Left lobe of liver (tissue), 2 donors: ENCODE results near the gene MYOF. TPM values are rescaled to one million over a fixed set of nuclear protein-coding genes. Genes with fewer than 3 reads are reported as not detected.

Experiments
- ATAC-seq: fragments of 200-7000 bp; cut with Tn5 transposase; one replicate; pipeline ENCODE4 v1.9.1; 2020; ENCODE audit warnings: mild to moderate bottlenecking, moderate library complexity
- DNase-seq: peaks from one replicate; pipeline ENCODE4 v3.0.0-alpha.2; 2020; ENCODE audit warnings: low spot score
- total RNA-seq: library from RNA; stranded (reverse); gene quantifications from one replicate; pipeline ENCODE4 v1.2.1, GENCODE V29; 2021
- donor health status: DM: no; HTN: no; CAD: no; lungs with moderate emphysema.
- donor health status: DM: no; HTN: yes; CAD: no.

The MYOF gene
- total RNA-seq, 1 donor from 2014 or later: 3.2 TPM

DNA sequence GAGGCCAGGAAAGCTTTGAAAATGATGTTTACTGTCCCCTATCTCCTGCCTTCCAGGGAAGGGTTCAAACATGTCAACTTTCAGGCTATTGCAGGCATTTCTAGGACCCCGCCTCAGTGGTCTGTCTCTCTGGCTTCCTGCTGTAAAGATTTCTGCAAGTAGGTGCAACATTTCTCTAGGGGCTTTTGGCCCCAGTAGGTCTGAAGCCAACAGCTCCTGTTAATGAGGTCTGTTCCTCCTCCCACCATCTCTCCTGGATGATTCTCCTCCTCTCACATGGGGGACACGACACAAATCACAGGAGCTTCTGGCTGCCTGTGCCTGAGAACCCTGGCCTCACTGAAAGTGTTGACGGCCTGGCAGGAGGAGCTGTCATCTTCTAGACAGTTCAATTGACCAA lies 214.1 kb downstream of the MYOF start:
- no peak for DNase-seq
- ATAC-seq: no peak

DNA sequence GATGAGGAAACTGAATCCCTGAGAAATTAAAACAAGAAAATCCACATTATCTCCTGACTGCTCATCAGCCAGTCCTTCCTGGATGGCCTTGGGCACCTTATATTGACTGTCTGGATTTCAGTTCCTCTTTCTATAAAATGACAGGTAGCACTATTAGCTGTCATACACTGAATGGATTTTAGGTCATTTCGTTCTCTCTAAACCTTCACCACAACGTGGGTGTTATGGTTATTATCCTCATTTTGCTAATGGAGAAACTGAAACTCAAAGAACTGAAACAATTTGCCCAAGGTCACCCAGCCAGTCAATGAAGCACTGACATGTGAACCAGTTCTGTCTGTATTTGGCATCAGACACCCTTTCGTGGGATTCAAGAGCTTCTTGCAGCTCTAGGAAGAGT lies 214.6 kb downstream of the MYOF start:
- no peak for ATAC-seq

DNA sequence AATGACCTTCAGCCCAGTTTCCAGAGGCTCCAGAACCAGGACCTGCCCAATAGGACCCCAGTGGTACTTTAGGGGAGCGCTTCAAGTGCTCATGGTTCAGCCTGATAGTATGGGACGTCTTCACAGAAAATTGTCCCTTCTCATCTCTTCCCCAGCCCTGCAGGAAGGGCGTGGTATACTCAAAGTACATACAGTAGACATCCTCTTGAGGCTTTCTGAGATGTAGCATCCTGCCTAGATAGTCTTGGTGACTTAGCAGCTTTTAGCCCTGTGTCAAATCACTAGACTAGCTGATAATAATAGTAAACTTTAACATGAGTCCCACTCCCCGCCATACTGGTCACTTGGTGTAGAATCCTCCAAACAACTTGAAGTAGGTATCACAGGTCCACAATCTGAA lies 215.3 kb downstream of the MYOF start:
- DNase-seq (no peak), ATAC-seq (no peak)

More for the DNA sequence above, 214.6 kb downstream of the MYOF start:
- DNase-seq: no peak

DNA sequence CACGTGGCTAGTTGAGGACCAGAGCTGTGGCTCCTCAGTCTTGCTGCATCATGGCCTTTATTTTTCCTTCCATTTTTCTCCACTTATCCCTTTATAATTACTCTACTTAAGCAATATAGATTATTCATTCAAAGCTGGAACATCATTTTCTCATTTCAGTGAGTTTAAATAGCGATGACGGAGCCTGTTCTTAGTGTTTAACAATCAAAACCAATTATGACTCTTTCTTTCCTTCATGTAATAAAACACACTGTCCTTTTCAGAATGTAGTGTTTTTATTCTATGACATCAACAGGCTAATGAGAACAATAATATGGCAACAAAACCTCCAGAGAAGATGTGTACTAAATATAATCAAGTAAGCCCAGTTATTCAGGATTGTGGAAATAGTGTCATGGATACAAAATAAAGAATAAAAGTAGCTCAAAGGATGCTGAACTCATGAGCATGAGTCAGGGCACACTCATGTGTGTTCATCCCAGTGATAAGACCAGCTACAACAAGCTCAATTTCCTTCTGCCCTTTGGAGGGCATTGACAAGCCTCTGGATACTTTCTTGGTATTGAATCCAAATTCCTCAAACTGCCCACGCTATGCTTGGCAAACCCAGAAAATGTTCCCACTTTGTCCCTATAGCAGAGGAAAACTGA lies 220.0 kb downstream of the MYOF start:
- no peak for ATAC-seq

DNA sequence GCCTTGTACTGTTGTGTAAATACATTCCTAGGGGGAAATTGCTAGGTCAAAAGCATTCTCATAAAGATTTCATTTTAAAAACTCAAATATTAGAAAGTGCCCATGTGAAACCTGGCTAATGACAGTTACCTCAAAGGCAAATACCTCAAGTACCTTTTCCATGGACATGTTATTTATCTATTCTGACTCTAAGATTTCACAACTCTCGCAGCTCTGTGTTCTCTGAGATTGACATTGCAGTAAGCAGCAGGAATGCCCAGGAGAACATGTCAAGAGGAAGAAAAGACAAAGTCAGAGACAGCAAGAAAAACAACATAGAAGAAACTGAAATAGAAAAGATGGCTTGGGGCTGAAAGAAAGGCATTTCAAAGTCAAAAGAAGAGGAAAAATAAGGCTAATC lies 221.0 kb downstream of the MYOF start:
- ATAC-seq (peak; percentile 83), DNase-seq (no peak)

More for the DNA sequence above, 220.0 kb downstream of the MYOF start:
- no peak for DNase-seq

DNA sequence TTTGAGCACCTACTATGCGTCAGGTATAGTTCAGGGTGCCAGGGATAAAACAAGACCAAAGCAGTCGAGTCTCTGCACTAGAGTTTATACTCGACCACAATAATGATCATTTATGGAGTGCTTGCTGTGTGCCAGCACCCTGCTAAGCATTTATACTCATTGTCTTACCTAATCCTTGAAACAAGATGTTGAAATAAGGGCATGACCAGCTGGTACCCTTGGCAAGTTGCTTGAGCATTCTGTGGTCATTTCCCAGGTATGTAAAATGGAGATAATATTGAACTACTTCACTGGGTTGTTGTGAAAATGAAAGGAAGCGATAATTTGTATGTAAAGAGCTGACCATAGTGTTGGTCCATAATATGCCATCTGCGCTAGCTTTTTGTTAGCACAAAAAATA lies 223.0 kb downstream of the MYOF start:
- no peak for ATAC-seq
- no peak for DNase-seq

Other genes with a start within 250 kb of the MYOF start
- gene CEP55, start 14.3 kb upstream of the MYOF start, total RNA-seq: 0.08 TPM
- 0.25 TPM for gene FFAR4, start 84.3 kb upstream of the MYOF start, total RNA-seq
- 6,485 TPM for gene RBP4, start 118.9 kb upstream of the MYOF start, total RNA-seq
- gene PDE6C, start 130.2 kb upstream of the MYOF start, total RNA-seq: not detected
- gene FRA10AC1, start 220.3 kb upstream of the MYOF start, total RNA-seq: 2.9 TPM